HG03060 (cell line): ENCODE data around the gene SMIM20.

ENCODE experiments used
- ATAC-seq: cut with Tn5 transposase; IDR thresholded peaks from one replicate; pipeline ENCODE4 v1.9.1; 2021; ENCODE audit warnings: low read depth, moderate number of reproducible peaks; ENCODE audit not compliant: unreplicated experiment

SMIM20 gene

GRCh38 chr4:25951390-25951952 lies 37.5 kb downstream of the SMIM20 start:
- no peak for ATAC-seq

- ATAC-seq = no peak
Observed at GRCh38 chr4:25953740-25954139, 39.7 kb downstream of the SMIM20 start.

- no peak for ATAC-seq
Observed at GRCh38 chr4:25954293-25954904, 40.4 kb downstream of the SMIM20 start.

- no peak for ATAC-seq
Observed at GRCh38 chr4:25955705-25956104, 41.7 kb downstream of the SMIM20 start.

GRCh38 chr4:25956260-25956659 lies 42.2 kb downstream of the SMIM20 start:
- ATAC-seq = no peak

- ATAC-seq = no peak
Observed at GRCh38 chr4:25958110-25958509, 44.1 kb downstream of the SMIM20 start.

- ATAC-seq = no peak
Observed at GRCh38 chr4:25962393-25962792, 48.4 kb downstream of the SMIM20 start.

- ATAC-seq = no peak
Observed at GRCh38 chr4:25965629-25966028, 51.6 kb downstream of the SMIM20 start.

GRCh38 chr4:25966171-25966570 lies 52.2 kb downstream of the SMIM20 start:
- ATAC-seq = no peak

GRCh38 chr4:25969374-25970155 lies 55.5 kb downstream of the SMIM20 start:
- no peak for ATAC-seq

- no peak for ATAC-seq
Observed at GRCh38 chr4:25970226-25970675, 56.2 kb downstream of the SMIM20 start.

GRCh38 chr4:25970691-25971432 lies 56.8 kb downstream of the SMIM20 start:
- ATAC-seq = no peak

GRCh38 chr4:25972366-25972765 lies 58.3 kb downstream of the SMIM20 start:
- no peak for ATAC-seq

- no peak for ATAC-seq
Observed at GRCh38 chr4:25972984-25973745, 59.1 kb downstream of the SMIM20 start.

GRCh38 chr4:25976780-25977179 lies 62.8 kb downstream of the SMIM20 start:
- no peak for ATAC-seq

GRCh38 chr4:25977397-25978170 lies 63.6 kb downstream of the SMIM20 start:
- no peak for ATAC-seq

- no peak for ATAC-seq
Observed at GRCh38 chr4:25978327-25978726, 64.3 kb downstream of the SMIM20 start.
